Keratinocyte (primary cell): ENCODE measurements around the gene ANKRD31. TPM values are rescaled to one million over a fixed set of nuclear protein-coding genes. Genes with fewer than 3 reads are reported as not detected.
"Not testable (repeated sequence)": the region's sequence is repeated elsewhere in the genome, so short reads cannot be mapped to it uniquely, and the experiment has no call there.

ENCODE experiments used
- DNase-seq: peaks from one replicate; pipeline ENCODE4 v3.0.0-alpha.2; 2011; ENCODE audit warnings: low read depth, missing footprints, low spot score
- FAIRE-seq: peaks from 2 replicates; lab custom pipeline; 2011; peaks lifted over from hg19 to GRCh38; lab: Jason Lieb, UNC
- H2AFZ ChIP-seq: 2 replicates; pipeline ENCODE4 v1.6.0; 2012; ENCODE audit warnings: low read length, control low read depth, inconsistent platforms; ENCODE audit not compliant: control insufficient read depth
- H3K27ac ChIP-seq: 2 replicates; pipeline ENCODE4 v1.5.1; 2011; ENCODE audit warnings: low read length; ENCODE audit not compliant: control insufficient read depth, insufficient read depth
- H3K27me3 ChIP-seq: 3 replicates; pipeline ENCODE4 v1.6.0; 2011; ENCODE audit warnings: low read length; ENCODE audit not compliant: control insufficient read depth, insufficient read depth; ENCODE audit errors: extremely low read depth
- H3K36me3 ChIP-seq, 2 experiments: 2 replicates in 1 of 2; 3 replicates in 1 of 2; pipeline ENCODE4 v1.5.1; 2011; ENCODE audit warnings: low read length in 2 of 2, mild to moderate bottlenecking in 1 of 2; ENCODE audit not compliant: control insufficient read depth in 2 of 2, insufficient read depth in 2 of 2; ENCODE audit errors: extremely low read depth in 1 of 2
- H3K4me1 ChIP-seq: 3 replicates; pipeline ENCODE4 v1.5.1; 2011; ENCODE audit warnings: low read length; ENCODE audit not compliant: control insufficient read depth, insufficient read depth; ENCODE audit errors: extremely low read depth
- H3K4me2 ChIP-seq: 3 replicates; pipeline ENCODE4 v1.6.0; 2011; ENCODE audit warnings: low read depth, low read length; ENCODE audit not compliant: control insufficient read depth, insufficient read depth; ENCODE audit errors: extremely low read depth
- H3K4me3 ChIP-seq, 3 experiments: fragments of 200-600 bp in 1 of 3; sonication (generic) in 1 of 3; 2 replicates in 2 of 3; 3 replicates in 1 of 3; pipeline ENCODE4 v1.5.1; 2011 to 2016; ENCODE audit warnings: low read length in 3 of 3, mild to moderate bottlenecking in 3 of 3, control low read depth in 2 of 3, inconsistent platforms in 1 of 3, low read depth in 1 of 3, mixed read lengths in 1 of 3, mixed run types in 1 of 3, moderate library complexity in 1 of 3; ENCODE audit not compliant: control insufficient read depth in 2 of 3, insufficient read depth in 2 of 3; ENCODE audit errors: extremely low read depth in 1 of 3
- H3K79me2 ChIP-seq: 2 replicates; pipeline ENCODE4 v1.6.0; 2012; ENCODE audit warnings: low read length; ENCODE audit not compliant: control insufficient read depth, insufficient read depth
- H3K9ac ChIP-seq: 3 replicates; pipeline ENCODE4 v1.6.0; 2011; ENCODE audit warnings: low read length; ENCODE audit not compliant: control insufficient read depth, insufficient read depth; ENCODE audit errors: extremely low read depth
- H3K9me1 ChIP-seq: 3 replicates; pipeline ENCODE4 v1.6.0; 2011; ENCODE audit warnings: low read length; ENCODE audit not compliant: control insufficient read depth, insufficient read depth; ENCODE audit errors: extremely low read depth
- H3K9me3 ChIP-seq: 2 replicates; pipeline ENCODE4 v1.5.1; 2012; ENCODE audit warnings: low read depth, low read length; ENCODE audit not compliant: control insufficient read depth
- H4K20me1 ChIP-seq: 3 replicates; pipeline ENCODE4 v1.6.0; 2011; ENCODE audit warnings: low read length; ENCODE audit not compliant: control insufficient read depth, insufficient read depth; ENCODE audit errors: extremely low read depth
- EZH2 ChIP-seq: IDR thresholded peaks from one replicate; pipeline ENCODE4 v1.6.1; 2012; ENCODE audit warnings: inconsistent platforms, mild to moderate bottlenecking, low read length, moderate library complexity
- dilution Hi-C: fragments of 300-500 bp; cut with MboI; formaldehyde crosslinking; loops from one replicate; pipeline ENCODE4 v1.7.0; 2020; ENCODE audit warnings: low sequenced_read_pairs; ENCODE audit not compliant: extremely low pct_ligation_motif_present
- polyA plus RNA-seq, 5 experiments: library from polyadenylated mRNA; depleted of rRNA in 3 of 5; stranded (reverse) in 3 of 5; stranded (forward) in 1 of 5; unstranded in 1 of 5; fragments of >200 nt; gene quantifications; 1 replicate in 1 of 5; 2 replicates in 3 of 5; 3 replicates in 1 of 5; pipeline versions ENCODE4 v1.2.1 to v1.2.3, GENCODE V29; 2011 to 2012; ENCODE audit warnings: missing spikeins in 2 of 5, low read depth in 1 of 5, low replicate concordance in 1 of 5
- TF ChIP-seq, protein P1 (sequence below), 3 experiments: IDR thresholded peaks in 1 of 3; conservative IDR thresholded peaks in 1 of 3; optimal IDR thresholded peaks in 1 of 3; 2 replicates in 2 of 3; 3 replicates in 1 of 3; pipeline versions ENCODE3 to v1.5.1; 2011; ENCODE audit warnings: low read length in 3 of 3, mild to moderate bottlenecking in 3 of 3, moderate library complexity in 2 of 3, control low read depth in 1 of 3, inconsistent platforms in 1 of 3; ENCODE audit not compliant: insufficient read depth in 2 of 3; ENCODE audit errors: extremely low read depth in 1 of 3

ANKRD31 gene
- polyA plus RNA-seq, 1 donor (not counting 4 experiments of a cell fraction or from before 2014, with no cell fraction given), result 0.18 TPM

DNA sequence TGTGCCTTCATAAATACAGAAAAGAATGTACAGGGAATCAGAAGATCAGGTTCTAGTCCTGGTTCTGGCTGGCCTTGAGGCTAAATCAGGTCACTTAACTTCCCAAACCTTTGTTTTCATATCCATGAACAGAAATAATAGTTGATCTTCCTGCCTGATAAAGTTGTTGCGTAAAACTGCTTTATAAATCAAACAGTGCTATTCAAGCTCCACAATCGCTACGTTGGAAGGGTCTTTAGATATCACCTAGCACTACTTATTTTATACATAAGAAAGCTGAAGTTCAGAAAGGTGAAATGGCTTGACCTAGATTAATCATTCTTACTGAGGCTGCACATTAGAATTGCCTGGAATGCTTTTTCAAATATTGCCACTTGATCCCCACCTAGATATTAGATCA, 148.0 kb downstream of the ANKRD31 start:
- FAIRE-seq (no peak), DNase-seq (no peak)
- H3K4me3 ChIP-seq, result no peak overlapping the region
- no peaks in the 10 kb centered on the region for H3K27me3 ChIP-seq
- no peak overlapping the region for H3K9ac ChIP-seq
- H3K4me1 ChIP-seq, result peaks cover 26% of the 10 kb centered on the region
- no peak overlapping the region for H3K4me2 ChIP-seq
- no peaks in the 10 kb centered on the region for H3K79me2 ChIP-seq
- H4K20me1 ChIP-seq, result no peaks in the 10 kb centered on the region
- no peak for TF ChIP-seq EZH2
- TF ChIP-seq, protein P1, sequence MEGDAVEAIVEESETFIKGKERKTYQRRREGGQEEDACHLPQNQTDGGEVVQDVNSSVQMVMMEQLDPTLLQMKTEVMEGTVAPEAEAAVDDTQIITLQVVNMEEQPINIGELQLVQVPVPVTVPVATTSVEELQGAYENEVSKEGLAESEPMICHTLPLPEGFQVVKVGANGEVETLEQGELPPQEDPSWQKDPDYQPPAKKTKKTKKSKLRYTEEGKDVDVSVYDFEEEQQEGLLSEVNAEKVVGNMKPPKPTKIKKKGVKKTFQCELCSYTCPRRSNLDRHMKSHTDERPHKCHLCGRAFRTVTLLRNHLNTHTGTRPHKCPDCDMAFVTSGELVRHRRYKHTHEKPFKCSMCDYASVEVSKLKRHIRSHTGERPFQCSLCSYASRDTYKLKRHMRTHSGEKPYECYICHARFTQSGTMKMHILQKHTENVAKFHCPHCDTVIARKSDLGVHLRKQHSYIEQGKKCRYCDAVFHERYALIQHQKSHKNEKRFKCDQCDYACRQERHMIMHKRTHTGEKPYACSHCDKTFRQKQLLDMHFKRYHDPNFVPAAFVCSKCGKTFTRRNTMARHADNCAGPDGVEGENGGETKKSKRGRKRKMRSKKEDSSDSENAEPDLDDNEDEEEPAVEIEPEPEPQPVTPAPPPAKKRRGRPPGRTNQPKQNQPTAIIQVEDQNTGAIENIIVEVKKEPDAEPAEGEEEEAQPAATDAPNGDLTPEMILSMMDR (optimal IDR thresholded peaks at IDR 0.05 in 1 of 3, IDR thresholded peaks at IDR 0.05 in 1 of 3, conservative IDR thresholded peaks at IDR 0.05 in 1 of 3; ENCODE audit: extremely low read depth in 1 of 3, insufficient read depth in 2 of 3, low read length in 3 of 3), result no peak
- no peak overlapping the region for H3K27ac ChIP-seq
- dilution Hi-C loops, result no loop called here
- H2AFZ ChIP-seq, result no peak overlapping the region
- no peaks in the 10 kb centered on the region for H3K36me3 ChIP-seq
- no peaks in the 10 kb centered on the region for H3K9me3 ChIP-seq
- no peaks in the 10 kb centered on the region for H3K9me1 ChIP-seq

DNA sequence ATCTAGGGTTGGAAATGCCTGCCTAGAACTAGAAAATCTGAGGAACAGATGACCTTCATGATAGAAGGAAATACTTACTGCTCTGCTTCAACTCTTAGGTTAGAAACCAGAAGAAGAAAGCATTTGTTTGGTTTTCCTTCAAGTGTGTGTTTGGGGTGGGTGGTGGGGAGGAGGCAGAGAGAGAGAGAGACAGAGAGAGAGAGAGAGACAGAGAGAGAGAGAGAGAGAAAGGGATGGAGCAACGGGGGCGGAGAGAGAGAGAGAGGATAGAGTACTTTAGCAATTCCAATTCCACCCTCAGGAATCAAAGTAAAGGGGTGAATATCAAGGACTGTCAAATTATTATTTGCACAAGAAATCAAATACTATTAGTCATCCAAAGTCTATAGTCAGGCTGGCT, 155.2 kb downstream of the ANKRD31 start:
- Histone ChIP-seq H3K4me3 (no peak overlapping the region), H3K4me1 (no peaks in the 10 kb centered on the region), H3K9me1 (no peaks in the 10 kb centered on the region), H3K4me2 (no peak overlapping the region), H3K9ac (no peak overlapping the region), H3K9me3 (no peaks in the 10 kb centered on the region), H3K27ac (no peak overlapping the region), H3K36me3 (no peaks in the 10 kb centered on the region), H4K20me1 (no peaks in the 10 kb centered on the region), H2AFZ (no peak overlapping the region), H3K27me3 (no peaks in the 10 kb centered on the region), H3K79me2 (no peaks in the 10 kb centered on the region)
- dilution Hi-C loops, result no loop called here
- no peak for TF ChIP-seq EZH2
- TF ChIP-seq, protein P1 (optimal IDR thresholded peaks at IDR 0.05 in 1 of 3, IDR thresholded peaks at IDR 0.05 in 1 of 3, conservative IDR thresholded peaks at IDR 0.05 in 1 of 3; ENCODE audit: extremely low read depth in 1 of 3, insufficient read depth in 2 of 3, low read length in 3 of 3), result no peak
- no peak for FAIRE-seq
- DNase-seq, result no peak

- H3K9ac ChIP-seq, H3K4me3 ChIP-seq, FAIRE-seq, H3K9me3 ChIP-seq, H3K4me2 ChIP-seq, H3K36me3 ChIP-seq, DNase-seq, H3K9me1 ChIP-seq, H4K20me1 ChIP-seq, H2AFZ ChIP-seq, H3K27me3 ChIP-seq, H3K27ac ChIP-seq, H3K79me2 ChIP-seq, dilution Hi-C loops, H3K4me1 ChIP-seq: not testable (repeated sequence)
Observed at GRCh38 chr5:75079346-75079745, 157.3 kb downstream of the ANKRD31 start.
